Mesothelial cell of epicardium (in vitro differentiated cells): ENCODE results near the gene PSME2. TPM values are rescaled to one million over a fixed set of nuclear protein-coding genes. Genes with fewer than 3 reads are reported as not detected.
A peak's percentile ranks its signal among the peaks of the same experiment; 100 is the strongest.
"Not testable (repeated sequence)": the region's sequence is repeated elsewhere in the genome, so short reads cannot be mapped to it uniquely, and the experiment has no call there.

Experiments
- DNase-seq, 2 experiments: peaks; one replicate each; pipeline ENCODE4 v3.0.0; 2021; ENCODE audit warnings: low spot score in 2 of 2; ENCODE audit not compliant: unreplicated experiment in 2 of 2
- H3K27ac Mint-ChIP-seq: 2 replicates; pipeline ENCODE4 v1.8.0; 2021; ENCODE audit warnings: mixed read lengths
- H3K27me3 Mint-ChIP-seq: 2 replicates; pipeline ENCODE4 v1.8.0; 2021; ENCODE audit warnings: low read depth, mixed read lengths
- H3K36me3 Mint-ChIP-seq: 2 replicates; pipeline ENCODE4 v1.8.0; 2021; ENCODE audit warnings: mixed read lengths
- H3K4me1 Mint-ChIP-seq: 2 replicates; pipeline ENCODE4 v1.8.0; 2021; ENCODE audit warnings: mixed read lengths
- H3K4me3 Mint-ChIP-seq: 2 replicates; pipeline ENCODE4 v1.8.0; 2021; ENCODE audit warnings: mild to moderate bottlenecking, moderate library complexity, mixed read lengths
- H3K9me3 Mint-ChIP-seq: 2 replicates; pipeline ENCODE4 v1.8.0; 2021; ENCODE audit warnings: mixed read lengths
- CTCF ChIP-seq: fragments of 200-600 bp; sonication (generic); IDR thresholded peaks from one replicate; pipeline ENCODE4 v1.5.0; 2021; ENCODE audit warnings: antibody characterized with exemption; ENCODE audit not compliant: unreplicated experiment
- total RNA-seq: library from RNA; stranded (reverse); gene quantifications from 3 replicates; pipeline ENCODE4 v1.2.1, GENCODE V29; 2021

The PSME2 gene
- total RNA-seq, 1 donor from 2014 or later = 148 TPM

DNA sequence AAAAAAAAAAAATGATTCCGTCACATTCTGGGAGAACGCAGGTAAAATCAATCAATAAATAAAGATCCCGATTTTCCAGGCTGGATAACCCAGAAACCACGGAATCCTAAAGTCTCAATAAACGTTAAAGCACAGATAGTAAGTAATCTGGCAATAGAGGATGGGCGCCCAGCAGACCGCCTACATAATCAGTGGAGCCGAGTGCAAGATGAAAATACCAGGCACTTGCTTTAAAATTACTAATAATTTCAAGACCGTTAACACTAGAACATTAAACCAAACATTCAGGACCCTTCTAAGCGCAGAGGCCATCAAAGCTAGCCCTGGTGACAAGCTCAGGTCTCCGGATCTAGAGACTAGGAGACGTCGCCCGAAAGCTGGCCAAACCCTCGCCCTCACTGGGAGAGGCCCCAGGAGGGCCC is 33.0 kb downstream of the PSME2 start:
- peaks cover 22% of the 10 kb centered on the region for H3K4me1 Mint-ChIP-seq
- peak overlapping the region; percentile 90 for H3K4me3 Mint-ChIP-seq
- peaks cover 2% of the 10 kb centered on the region for H3K27me3 Mint-ChIP-seq
- H3K27ac Mint-ChIP-seq = peak overlapping the region; percentile 99
- TF ChIP-seq CTCF = no peak
- no peak for DNase-seq
- H3K36me3 Mint-ChIP-seq = no peaks in the 10 kb centered on the region
- no peaks in the 10 kb centered on the region for H3K9me3 Mint-ChIP-seq

GRCh38 chr14:24110523-24110922 is 35.9 kb downstream of the PSME2 start:
- Mint-ChIP-seq H3K4me3 (no peak overlapping the region), H3K4me1 (peaks cover 8% of the 10 kb centered on the region), H3K27ac (no peak overlapping the region), H3K9me3 (no peaks in the 10 kb centered on the region), H3K27me3 (peaks cover 2% of the 10 kb centered on the region), H3K36me3 (no peaks in the 10 kb centered on the region)
- TF ChIP-seq CTCF = no peak
- DNase-seq = no peak

DNA sequence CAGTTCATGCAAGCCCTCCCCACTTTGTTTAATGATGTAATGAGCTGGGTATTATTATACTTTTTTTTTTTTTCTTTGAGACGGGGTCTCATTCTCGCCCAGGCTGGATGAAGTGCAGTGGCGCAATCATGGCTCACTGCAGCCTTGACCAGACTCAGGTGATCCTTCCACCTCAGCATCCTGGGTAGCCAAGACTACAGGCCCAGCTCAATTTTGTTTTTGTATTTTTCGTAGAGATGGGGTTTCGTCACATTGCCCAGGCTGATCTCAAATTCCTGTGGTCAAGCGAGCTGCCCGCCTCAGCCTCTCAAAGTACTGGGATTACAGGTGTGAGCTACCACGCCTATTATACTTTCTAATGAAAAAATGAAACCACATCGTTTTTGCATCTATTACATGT is 36.4 kb downstream of the PSME2 start:
- peaks cover 2% of the 10 kb centered on the region for H3K27me3 Mint-ChIP-seq
- DNase-seq = no peak
- H3K9me3 Mint-ChIP-seq = peaks cover 2% of the 10 kb centered on the region
- H3K4me3 Mint-ChIP-seq = no peak overlapping the region
- H3K27ac Mint-ChIP-seq = no peak overlapping the region
- H3K36me3 Mint-ChIP-seq = no peaks in the 10 kb centered on the region
- peaks cover 5% of the 10 kb centered on the region for H3K4me1 Mint-ChIP-seq
- TF ChIP-seq CTCF = no peak

- H3K27ac Mint-ChIP-seq = no peak overlapping the region
- no peak overlapping the region for H3K4me3 Mint-ChIP-seq
- H3K4me1 Mint-ChIP-seq = peaks cover 4% of the 10 kb centered on the region
- peaks cover 8% of the 10 kb centered on the region for H3K9me3 Mint-ChIP-seq
- no peak for DNase-seq
- no peak for TF ChIP-seq CTCF
- no peaks in the 10 kb centered on the region for H3K27me3 Mint-ChIP-seq
- peaks cover 10% of the 10 kb centered on the region for H3K36me3 Mint-ChIP-seq
Observed at GRCh38 chr14:24108336-24108874, 38.0 kb downstream of the PSME2 start.

GRCh38 chr14:24106672-24107271 is 39.6 kb downstream of the PSME2 start:
- H3K27ac Mint-ChIP-seq = no peak overlapping the region
- peaks cover 19% of the 10 kb centered on the region for H3K36me3 Mint-ChIP-seq
- no peak for DNase-seq
- peaks cover 2% of the 10 kb centered on the region for H3K4me1 Mint-ChIP-seq
- no peaks in the 10 kb centered on the region for H3K27me3 Mint-ChIP-seq
- TF ChIP-seq CTCF = no peak
- peaks cover 8% of the 10 kb centered on the region for H3K9me3 Mint-ChIP-seq
- no peak overlapping the region for H3K4me3 Mint-ChIP-seq

DNA sequence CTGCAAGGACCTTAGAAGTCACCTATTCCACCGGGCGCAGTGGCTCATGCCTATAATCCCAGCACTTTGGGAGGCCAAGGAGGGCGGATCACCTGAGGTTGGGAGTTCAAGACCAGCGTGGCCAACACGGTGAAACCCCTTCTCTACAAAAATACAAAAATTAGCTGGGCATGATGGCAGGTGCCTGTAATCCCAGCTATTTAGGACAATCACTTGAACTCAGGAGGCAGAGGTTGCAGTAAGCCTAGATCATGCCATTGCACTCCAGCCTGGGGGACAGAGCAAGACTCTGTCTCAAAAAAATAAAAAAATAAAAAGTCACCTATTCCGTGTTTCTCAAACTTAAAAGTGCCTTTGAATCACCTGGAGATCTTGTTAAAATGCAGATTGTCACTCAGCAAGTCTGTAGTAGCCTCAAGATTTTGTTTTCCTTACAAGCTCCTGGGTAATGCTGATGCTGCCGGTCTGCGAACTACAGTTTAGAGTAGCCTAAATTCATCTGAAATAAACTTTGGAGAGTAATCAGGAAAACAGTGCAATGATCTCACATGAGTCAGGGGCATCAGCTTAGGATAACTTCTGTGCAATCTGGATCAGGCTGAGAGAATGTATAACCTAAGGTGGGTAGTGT is 40.7 kb downstream of the PSME2 start:
- H3K27me3 Mint-ChIP-seq, H3K4me1 Mint-ChIP-seq, H3K4me3 Mint-ChIP-seq, DNase-seq, H3K9me3 Mint-ChIP-seq, H3K27ac Mint-ChIP-seq: not testable (repeated sequence)
- H3K36me3 Mint-ChIP-seq = peaks cover 19% of the 10 kb centered on the region
